Right lobe of liver (tissue), 4 donors: ENCODE results near the gene SIM1.

ENCODE experiments used
- POLR2A ChIP-seq: fragments of 450-650 bp; IDR thresholded peaks from one replicate; pipeline ENCODE4 v1.6.1; 2017; ENCODE audit warnings: antibody characterized with exemption, mild to moderate bottlenecking
- TF ChIP-seq, protein P1 (sequence below), 4 donors: fragments of 200-600 bp in 3 of 4; fragments of 450-650 bp in 1 of 4; IDR thresholded peaks; one replicate each; pipeline versions ENCODE4 v1.5.1 to v1.8.0; 2016 to 2022; ENCODE audit warnings: antibody characterized with exemption in 4 of 4, mild to moderate bottlenecking in 2 of 4
- donor health status: DM: no; HTN: no; CAD: no.
- donor health status: DM: no; HTN: no; CAD: no.
- donor health status: DM: no; HTN: yes; CAD: no.

DNA sequence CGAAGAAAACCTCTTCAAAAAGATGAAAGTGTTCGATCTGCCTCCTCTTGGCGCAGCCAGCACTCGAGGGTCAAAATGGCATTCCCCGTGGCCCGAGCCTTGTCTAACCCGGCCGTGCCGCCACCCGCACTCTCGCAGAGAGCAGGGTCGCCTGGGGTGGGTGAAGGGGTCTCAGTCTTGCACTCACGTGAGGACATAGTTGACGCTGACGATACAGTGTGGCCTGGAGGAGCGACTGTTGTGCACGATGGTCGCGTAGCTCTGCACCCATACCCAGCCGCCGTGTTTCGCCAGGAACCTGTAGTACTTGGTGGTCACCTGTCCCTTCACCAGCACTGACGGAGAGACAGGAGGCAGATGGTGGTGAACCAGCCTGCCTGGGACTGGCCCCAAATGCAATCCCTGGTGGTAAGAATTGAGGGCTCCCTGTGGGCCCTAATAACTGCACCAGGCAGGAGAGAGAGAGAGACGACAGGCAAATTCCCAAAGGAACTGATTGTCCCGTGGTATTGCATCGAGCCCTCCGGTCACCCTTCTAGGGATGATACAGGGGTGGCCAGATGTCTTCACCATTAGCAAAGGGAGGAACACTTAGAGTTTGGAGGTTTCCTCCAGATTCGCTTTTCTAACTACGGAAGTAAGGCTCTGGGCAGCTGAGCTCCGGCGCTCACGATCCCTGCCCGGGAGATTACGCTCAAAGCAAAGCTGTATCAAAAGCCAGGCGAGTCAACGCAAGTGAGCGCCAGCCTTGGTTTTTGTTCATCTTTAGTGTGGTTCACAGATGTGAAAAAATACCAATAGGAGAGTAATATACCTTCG is 17.4 kb downstream of the SIM1 start:
- TF ChIP-seq, protein P1, sequence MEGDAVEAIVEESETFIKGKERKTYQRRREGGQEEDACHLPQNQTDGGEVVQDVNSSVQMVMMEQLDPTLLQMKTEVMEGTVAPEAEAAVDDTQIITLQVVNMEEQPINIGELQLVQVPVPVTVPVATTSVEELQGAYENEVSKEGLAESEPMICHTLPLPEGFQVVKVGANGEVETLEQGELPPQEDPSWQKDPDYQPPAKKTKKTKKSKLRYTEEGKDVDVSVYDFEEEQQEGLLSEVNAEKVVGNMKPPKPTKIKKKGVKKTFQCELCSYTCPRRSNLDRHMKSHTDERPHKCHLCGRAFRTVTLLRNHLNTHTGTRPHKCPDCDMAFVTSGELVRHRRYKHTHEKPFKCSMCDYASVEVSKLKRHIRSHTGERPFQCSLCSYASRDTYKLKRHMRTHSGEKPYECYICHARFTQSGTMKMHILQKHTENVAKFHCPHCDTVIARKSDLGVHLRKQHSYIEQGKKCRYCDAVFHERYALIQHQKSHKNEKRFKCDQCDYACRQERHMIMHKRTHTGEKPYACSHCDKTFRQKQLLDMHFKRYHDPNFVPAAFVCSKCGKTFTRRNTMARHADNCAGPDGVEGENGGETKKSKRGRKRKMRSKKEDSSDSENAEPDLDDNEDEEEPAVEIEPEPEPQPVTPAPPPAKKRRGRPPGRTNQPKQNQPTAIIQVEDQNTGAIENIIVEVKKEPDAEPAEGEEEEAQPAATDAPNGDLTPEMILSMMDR (IDR thresholded peaks at IDR 0.05), result no peak
- no peak for TF ChIP-seq POLR2A
